IPS-18c (cell line): ENCODE results near the gene TSPAN31.
A peak's percentile ranks its signal among the peaks of the same experiment; 100 is the strongest.

Experiments used
- H3K4me3 ChIP-seq: 2 replicates; pipeline ENCODE4 v1.7.0; 2013; ENCODE audit warnings: low read depth, mild to moderate bottlenecking, low read length, moderate library complexity; ENCODE audit not compliant: insufficient read depth
- H3K9me3 ChIP-seq: one replicate; pipeline ENCODE4 v1.6.1; 2013; ENCODE audit warnings: mild to moderate bottlenecking, low read length, moderate library complexity; ENCODE audit not compliant: control insufficient read depth, insufficient read depth

Gene TSPAN31

GRCh38 chr12:57782608-57783465, 38.0 kb downstream of the TSPAN31 start, which contains the start of gene TSFM:
Gene TSFM (plus strand): TSS chr12:57782787. CDS start chr12:57782802, 15 bp downstream.
- peak within 1 kb of the TSS; percentile 96 for H3K4me3 ChIP-seq
- H3K9me3 ChIP-seq, result no peaks in the 10 kb centered on the region

- Histone ChIP-seq H3K4me3 (peak overlapping the region; percentile 96), H3K9me3 (no peaks in the 10 kb centered on the region)
Observed at GRCh38 chr12:57783466-57783801, 38.6 kb downstream of the TSPAN31 start.

- Histone ChIP-seq H3K4me3 (no peak overlapping the region), H3K9me3 (no peaks in the 10 kb centered on the region)
Observed at GRCh38 chr12:57783861-57784260, 39.0 kb downstream of the TSPAN31 start.

GRCh38 chr12:57793920-57794319, 49.1 kb downstream of the TSPAN31 start:
- Histone ChIP-seq H3K4me3 (no peak overlapping the region), H3K9me3 (no peaks in the 10 kb centered on the region)

GRCh38 chr12:57795354-57795753, 50.5 kb downstream of the TSPAN31 start:
- Histone ChIP-seq H3K9me3 (no peaks in the 10 kb centered on the region), H3K4me3 (no peak overlapping the region)

- H3K9me3 ChIP-seq, result no peaks in the 10 kb centered on the region
- H3K4me3 ChIP-seq, result no peak overlapping the region
Observed at GRCh38 chr12:57796996-57797395, 52.2 kb downstream of the TSPAN31 start.

GRCh38 chr12:57797933-57798332, 53.1 kb downstream of the TSPAN31 start:
- Histone ChIP-seq H3K4me3 (no peak overlapping the region), H3K9me3 (no peaks in the 10 kb centered on the region)
